Measurements from ENCODE around the gene CASQ1.

Gene CASQ1

DNA sequence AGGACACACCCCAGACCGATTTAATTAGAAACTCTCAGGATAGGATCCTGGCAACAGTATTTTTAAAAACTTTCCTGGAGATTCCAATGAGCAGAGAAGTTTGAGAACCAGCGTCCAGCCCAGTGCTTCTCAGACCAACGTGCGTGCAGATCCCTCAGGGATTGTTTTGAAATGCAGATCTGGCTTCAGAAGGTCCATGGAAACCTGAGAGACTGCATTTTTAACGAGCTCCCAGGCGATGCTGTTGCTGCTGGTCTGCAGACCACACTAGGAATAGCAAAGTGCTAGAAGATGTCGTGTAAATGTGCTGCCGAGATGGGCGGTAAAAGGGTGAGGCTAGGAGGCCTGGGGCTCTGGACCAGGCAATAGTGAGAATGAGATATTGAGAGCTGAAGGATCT lies 18.4 kb upstream of the CASQ1 start:
- in situ Hi-C loops (cut with HindIII; ENCODE audit: low pct_unique_long_range_greater_than_20kb, low sequenced_read_pairs): no loop called here
- TF ChIP-seq JUND (IDR thresholded peaks at IDR 0.05; ENCODE audit: low read depth): no peak
- no peak for DNase-seq (ENCODE audit: low read depth in 1 of 2, low spot score in 1 of 2)

DNA sequence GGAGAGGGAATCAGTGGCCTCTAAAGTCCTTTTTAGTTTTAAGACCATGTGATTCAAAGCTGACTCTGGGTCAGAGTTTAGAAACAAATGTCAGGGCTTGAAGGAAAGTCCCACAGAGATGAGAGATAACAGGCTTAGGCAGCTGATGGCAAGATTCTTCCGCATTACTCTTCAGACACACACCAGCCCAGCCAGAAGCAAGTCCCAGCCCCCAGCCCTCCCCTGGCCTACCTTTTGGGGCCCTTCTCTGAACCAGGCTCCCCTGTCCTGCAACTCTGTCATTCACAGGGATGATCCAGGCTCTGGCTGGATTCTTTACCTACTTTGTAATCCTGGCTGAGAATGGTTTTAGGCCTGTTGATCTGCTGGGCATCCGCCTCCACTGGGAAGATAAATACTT lies 13.1 kb upstream of the CASQ1 start:
- no peak for TF ChIP-seq JUND (IDR thresholded peaks at IDR 0.05; ENCODE audit: low read depth)
- in situ Hi-C loops (cut with HindIII; ENCODE audit: low pct_unique_long_range_greater_than_20kb, low sequenced_read_pairs): no loop called here
- DNase-seq (ENCODE audit: low read depth in 1 of 2, low spot score in 1 of 2): peak in 1 of 2 experiments; percentile 27

DNA sequence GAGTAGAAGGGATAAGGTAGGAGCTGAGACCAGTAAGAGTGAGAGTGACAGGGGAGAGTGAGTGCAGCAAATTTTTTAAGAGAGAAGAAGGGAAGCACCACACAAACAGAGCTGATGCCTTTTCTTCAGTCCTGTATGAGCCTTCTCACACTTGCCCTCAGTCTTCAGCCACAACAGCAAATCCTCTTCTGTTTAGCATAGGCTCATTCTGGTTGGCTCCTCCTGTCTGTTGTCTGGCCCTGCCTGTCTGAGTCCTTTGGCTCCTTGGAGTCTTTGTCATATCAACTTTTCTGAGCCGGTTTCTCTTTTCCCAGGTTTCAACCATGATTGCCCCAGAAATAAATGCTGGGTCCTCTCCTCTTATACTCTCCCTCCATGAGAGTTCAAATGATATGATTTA lies 12.7 kb upstream of the CASQ1 start:
- in situ Hi-C loops (cut with HindIII; ENCODE audit: low pct_unique_long_range_greater_than_20kb, low sequenced_read_pairs): no loop called here
- DNase-seq (ENCODE audit: low read depth in 1 of 2, low spot score in 1 of 2): peak in 1 of 2 experiments; percentile 19
- no peak for TF ChIP-seq JUND (IDR thresholded peaks at IDR 0.05; ENCODE audit: low read depth)

DNA sequence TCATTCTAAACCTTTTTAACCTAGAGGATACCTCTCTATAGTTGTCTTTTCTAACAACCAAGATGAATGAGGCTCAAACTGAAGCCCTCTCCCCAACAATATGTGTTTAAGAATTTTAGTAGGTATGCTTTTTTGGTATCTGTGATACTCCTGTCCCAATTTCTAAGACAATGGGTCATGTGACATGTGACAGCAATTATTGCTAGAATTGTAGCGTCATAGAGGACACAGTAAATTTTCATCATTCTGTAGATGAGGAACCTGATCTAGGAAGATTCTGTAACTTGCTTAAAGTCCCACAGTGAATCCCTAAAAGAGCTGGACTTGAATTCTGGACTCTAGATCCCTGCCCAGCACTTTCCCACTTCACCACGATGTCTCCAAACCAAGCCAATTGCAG lies 11.6 kb upstream of the CASQ1 start:
- TF ChIP-seq JUND (IDR thresholded peaks at IDR 0.05; ENCODE audit: low read depth): no peak
- in situ Hi-C loops (cut with HindIII; ENCODE audit: low pct_unique_long_range_greater_than_20kb, low sequenced_read_pairs): no loop called here
- no peak for DNase-seq (ENCODE audit: low read depth in 1 of 2, low spot score in 1 of 2)

DNA sequence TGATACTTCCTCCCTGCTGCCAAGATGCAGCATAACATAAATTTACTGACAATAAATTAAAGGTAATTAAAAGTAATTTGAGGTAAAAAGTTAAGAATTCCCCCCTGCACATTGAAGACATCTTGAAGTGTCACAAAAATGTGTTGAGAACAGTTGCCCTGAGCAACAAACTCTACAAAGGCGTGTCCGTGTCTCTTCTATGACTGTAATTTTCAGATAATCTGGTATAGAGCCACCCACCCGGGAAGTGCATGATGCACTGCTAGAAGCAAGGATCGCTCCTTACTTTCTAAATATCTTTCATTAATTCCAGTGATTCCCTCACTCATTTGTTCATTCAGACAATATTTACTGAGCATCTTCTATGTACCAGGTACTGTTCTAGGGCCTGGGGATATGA lies 11.0 kb upstream of the CASQ1 start:
- no peak for TF ChIP-seq JUND (IDR thresholded peaks at IDR 0.05; ENCODE audit: low read depth)
- in situ Hi-C loops (cut with HindIII; ENCODE audit: low pct_unique_long_range_greater_than_20kb, low sequenced_read_pairs): no loop called here
- DNase-seq (ENCODE audit: low read depth in 1 of 2, low spot score in 1 of 2): no peak

DNA sequence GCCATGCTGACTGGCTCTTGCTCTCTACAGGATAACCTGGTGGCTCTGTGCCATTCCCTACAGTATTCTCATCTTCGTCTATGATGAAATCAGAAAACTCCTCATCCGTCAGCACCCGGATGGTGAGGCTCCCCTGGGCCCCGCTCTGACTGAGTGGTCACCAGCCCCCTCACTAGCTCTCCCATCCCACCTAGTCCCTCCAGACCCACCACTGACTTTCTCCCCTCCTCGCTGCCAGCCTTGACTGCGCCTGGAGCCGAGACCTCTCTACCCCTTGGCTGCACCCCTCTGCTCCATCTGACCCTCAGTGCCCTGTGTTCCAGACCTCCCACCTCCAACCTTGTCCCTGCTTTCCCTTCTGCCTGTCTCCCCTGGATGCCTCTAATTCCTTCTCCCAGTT lies 4.1 kb upstream of the CASQ1 start:
- no peak for TF ChIP-seq JUND (IDR thresholded peaks at IDR 0.05; ENCODE audit: low read depth)
- DNase-seq (ENCODE audit: low read depth in 1 of 2, low spot score in 1 of 2): no peak
- in situ Hi-C loops (cut with HindIII; ENCODE audit: low pct_unique_long_range_greater_than_20kb, low sequenced_read_pairs): no loop called here

DNA sequence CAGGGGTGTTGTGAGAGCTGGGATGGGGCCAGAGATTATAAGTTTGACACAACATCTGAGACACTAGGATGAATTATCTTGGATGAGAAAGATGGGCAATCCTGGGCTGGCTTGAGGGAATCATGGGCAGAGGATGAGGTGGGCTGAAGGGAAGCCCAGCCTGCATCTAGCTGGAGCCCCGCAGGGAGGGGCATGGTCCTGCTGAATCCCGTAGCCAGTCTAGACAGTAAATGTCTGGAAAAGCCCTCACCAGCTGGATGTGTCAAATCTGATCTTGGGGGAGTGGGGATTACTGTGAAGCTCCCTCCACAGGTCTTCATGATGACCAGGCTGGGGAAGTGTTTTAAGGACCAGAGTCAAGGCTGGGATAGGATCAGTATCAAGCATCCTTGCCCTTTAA lies 3.6 kb upstream of the CASQ1 start:
- in situ Hi-C loops (cut with HindIII; ENCODE audit: low pct_unique_long_range_greater_than_20kb, low sequenced_read_pairs): no loop called here
- DNase-seq (ENCODE audit: low read depth in 1 of 2, low spot score in 1 of 2): no peak
- TF ChIP-seq JUND (IDR thresholded peaks at IDR 0.05; ENCODE audit: low read depth): no peak

DNA sequence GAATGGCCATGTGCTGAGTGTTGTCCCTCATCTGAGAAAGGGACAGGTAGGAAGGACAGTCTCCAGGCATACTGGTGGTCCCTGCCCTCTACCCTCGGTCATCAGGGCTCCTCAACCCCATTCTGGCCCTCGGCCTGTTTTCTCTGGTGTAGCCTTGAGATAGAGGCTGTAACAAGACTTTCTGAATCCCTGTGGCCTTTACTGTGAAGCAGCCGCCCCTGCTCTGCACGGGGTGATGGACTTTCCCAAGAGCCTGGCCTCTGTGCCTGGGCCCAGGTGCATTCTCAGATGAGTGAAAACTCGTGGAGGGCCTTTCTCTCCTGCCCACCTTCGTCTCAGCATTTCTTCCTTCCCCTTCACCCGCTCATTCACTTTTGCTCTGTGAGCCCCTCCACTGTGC lies 3.0 kb upstream of the CASQ1 start:
- in situ Hi-C loops (cut with HindIII; ENCODE audit: low pct_unique_long_range_greater_than_20kb, low sequenced_read_pairs): no loop called here
- DNase-seq (ENCODE audit: low read depth in 1 of 2, low spot score in 1 of 2): no peak

DNA sequence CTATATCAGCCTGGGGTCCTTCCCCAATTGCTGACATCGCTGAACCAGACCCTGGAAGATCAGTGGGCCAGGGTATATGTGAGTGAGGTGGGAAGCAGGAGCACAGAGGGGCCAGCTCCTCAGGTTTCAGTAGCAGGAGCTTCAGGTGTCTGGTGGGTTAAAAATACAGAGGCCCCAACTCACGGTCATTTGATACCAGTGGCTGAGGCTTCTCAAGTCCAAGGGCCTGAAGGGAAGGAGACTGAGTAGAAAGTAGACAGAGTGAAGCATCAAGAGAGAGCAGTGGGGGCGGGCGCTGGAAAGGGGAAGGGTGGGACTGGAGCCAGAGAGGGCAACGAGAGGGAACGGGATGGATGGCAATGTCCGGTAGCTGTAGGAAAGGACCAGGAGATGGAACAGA lies 2.0 kb upstream of the CASQ1 start:
- TF ChIP-seq JUND (IDR thresholded peaks at IDR 0.05; ENCODE audit: low read depth): no peak
- in situ Hi-C loops (cut with HindIII; ENCODE audit: low pct_unique_long_range_greater_than_20kb, low sequenced_read_pairs): no loop called here
- DNase-seq (ENCODE audit: low read depth in 1 of 2, low spot score in 1 of 2): no peak

More for the DNA sequence above, 3.0 kb upstream of the CASQ1 start:
- no peak for TF ChIP-seq JUND (IDR thresholded peaks at IDR 0.05; ENCODE audit: low read depth)

DNA sequence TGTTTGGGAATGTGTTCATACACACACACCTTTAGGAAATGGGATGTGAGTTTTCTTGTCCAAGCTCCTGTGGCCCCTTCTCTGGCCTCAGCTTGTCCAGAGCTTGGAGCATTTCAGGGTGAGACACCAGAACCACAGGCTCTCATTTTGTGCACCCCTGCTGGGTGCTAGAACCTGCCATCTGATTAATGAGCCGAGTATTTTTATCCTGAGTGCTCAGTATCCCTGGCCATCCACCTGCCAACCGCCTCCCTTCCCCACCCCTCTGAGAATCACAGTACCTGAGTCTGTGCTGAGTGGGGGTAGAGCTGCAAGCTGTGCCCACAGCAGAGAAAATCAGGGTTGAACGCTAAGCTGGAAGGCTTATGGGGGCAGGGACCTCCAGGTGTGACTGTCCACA lies 1.4 kb downstream of the CASQ1 start:
- DNase-seq (ENCODE audit: low read depth in 1 of 2, low spot score in 1 of 2): no peak
- in situ Hi-C loops (cut with HindIII; ENCODE audit: low pct_unique_long_range_greater_than_20kb, low sequenced_read_pairs): no loop called here
- TF ChIP-seq JUND (IDR thresholded peaks at IDR 0.05; ENCODE audit: low read depth): no peak

DNA sequence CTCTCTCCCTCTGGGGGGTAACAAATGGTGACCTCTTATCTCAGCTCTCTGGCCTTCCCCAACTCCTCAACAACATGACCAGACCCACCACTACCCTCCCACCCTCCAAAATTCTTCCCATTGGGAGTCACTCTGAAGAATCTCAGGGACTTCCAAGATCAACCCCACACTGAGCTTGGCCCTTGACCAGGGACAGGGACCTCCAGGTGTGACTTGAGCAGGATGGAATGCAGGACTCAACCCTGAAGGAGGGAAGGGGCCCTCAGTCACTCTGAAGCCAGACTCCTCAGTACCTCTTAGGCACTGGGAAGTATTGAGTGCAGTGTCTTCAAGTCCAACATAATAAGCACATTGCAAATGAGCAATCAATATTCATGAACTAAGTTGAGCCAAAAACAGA lies 1.9 kb downstream of the CASQ1 start:
- no peak for TF ChIP-seq JUND (IDR thresholded peaks at IDR 0.05; ENCODE audit: low read depth)
- in situ Hi-C loops (cut with HindIII; ENCODE audit: low pct_unique_long_range_greater_than_20kb, low sequenced_read_pairs): no loop called here
- DNase-seq (ENCODE audit: low read depth in 1 of 2, low spot score in 1 of 2): no peak

DNA sequence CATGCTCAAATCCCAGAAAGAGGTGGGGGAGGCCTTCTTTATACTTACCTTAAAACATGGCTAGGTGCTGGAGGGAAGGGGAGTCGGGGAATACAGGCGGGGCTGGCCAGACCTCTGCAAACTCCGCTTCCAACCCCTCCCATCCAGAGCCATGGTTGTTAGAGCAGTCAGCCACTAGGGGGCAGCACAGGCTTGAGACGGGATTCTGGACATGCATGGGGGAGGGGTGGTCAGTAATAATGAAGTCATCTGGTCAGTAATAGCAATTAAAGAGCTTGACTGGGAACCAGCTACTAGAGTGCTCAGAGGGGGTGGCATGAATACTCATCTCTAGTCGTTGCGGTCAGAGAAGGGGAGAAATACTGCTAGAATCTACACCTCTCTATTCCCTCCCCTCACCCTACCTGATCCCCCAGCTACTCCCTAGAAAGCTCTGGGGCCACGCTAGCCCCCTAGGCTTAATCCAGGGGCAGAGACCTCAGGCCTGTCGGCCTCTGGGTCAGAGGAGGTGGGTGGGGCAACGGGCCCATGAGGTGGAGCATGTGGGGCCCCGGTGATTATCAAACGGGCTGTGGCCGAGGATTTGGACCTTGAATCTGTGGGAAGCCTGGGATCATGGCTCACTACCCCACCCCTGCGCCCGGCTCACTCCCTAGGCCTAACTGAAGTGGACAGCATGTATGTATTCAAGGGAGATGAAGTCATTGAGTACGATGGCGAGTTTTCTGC lies 2.9 kb downstream of the CASQ1 start:
- peak; percentile 59 to 91 for DNase-seq (ENCODE audit: low read depth in 1 of 2, low spot score in 1 of 2)
- no peak for TF ChIP-seq JUND (IDR thresholded peaks at IDR 0.05; ENCODE audit: low read depth)
- in situ Hi-C loops (cut with HindIII; ENCODE audit: low pct_unique_long_range_greater_than_20kb, low sequenced_read_pairs): no loop called here

DNA sequence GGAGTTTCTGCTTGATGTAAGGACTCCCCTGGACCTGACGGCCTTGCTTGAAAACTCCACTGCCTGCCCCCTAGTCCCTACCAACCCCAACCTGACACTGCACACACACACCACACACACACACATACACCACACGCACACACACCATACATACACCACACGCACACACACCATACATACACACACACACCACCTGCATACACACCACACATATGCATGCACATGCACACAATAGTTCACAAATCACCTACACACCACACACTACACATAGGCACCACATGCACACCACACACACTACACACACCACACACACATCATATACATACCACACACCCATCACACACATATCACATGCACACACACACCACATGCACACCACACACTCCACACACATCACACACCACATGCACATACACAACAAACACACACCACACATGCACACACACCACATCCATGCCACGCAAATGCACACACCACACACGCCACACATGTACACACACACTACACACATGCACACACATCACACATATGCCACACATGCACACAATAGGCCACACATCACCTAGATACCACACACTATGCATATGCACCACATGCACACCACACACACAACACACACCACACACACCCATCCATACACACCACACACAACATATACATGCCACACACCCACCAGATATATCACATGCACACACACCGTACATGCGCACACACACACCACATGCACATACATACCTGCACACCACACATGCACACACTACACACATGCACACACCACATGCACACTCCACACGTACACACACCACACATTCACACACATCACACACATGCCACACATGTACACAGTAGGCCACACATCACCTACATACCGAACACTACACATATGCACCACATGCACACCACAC lies 3.7 kb downstream of the CASQ1 start:
- in situ Hi-C loops (cut with HindIII; ENCODE audit: low pct_unique_long_range_greater_than_20kb, low sequenced_read_pairs): no loop called here
- no peak for TF ChIP-seq JUND (IDR thresholded peaks at IDR 0.05; ENCODE audit: low read depth)
- no peak for DNase-seq (ENCODE audit: low read depth in 1 of 2, low spot score in 1 of 2)
